Osteoblast (primary cell): ENCODE results near the gene CELSR1. TPM values are rescaled to one million over a fixed set of nuclear protein-coding genes. Genes with fewer than 3 reads are reported as not detected.

Experiments used
- DNase-seq: peaks from one replicate; pipeline ENCODE4 v3.0.0; 2011; ENCODE audit warnings: low spot score, mixed read lengths; ENCODE audit not compliant: insufficient read length; ENCODE audit errors: missing footprints
- H2AFZ ChIP-seq: 2 replicates; pipeline ENCODE4 v1.6.0; 2011; ENCODE audit warnings: mild to moderate bottlenecking, low read length
- H3K27ac ChIP-seq: 2 replicates; pipeline ENCODE4 v1.5.1; 2011; ENCODE audit warnings: mild to moderate bottlenecking, low read depth, low read length, moderate library complexity
- H3K27me3 ChIP-seq: 2 replicates; pipeline ENCODE4 v1.6.0; 2012; ENCODE audit warnings: mild to moderate bottlenecking, control low read depth, inconsistent platforms, low read length, moderate library complexity; ENCODE audit not compliant: insufficient read depth
- H3K36me3 ChIP-seq: 2 replicates; pipeline ENCODE4 v1.5.1; 2011; ENCODE audit warnings: mild to moderate bottlenecking, low read length, control low read depth, moderate library complexity; ENCODE audit not compliant: insufficient read depth
- H3K4me1 ChIP-seq: 2 replicates; pipeline ENCODE4 v1.5.1; 2011; ENCODE audit warnings: mild to moderate bottlenecking, low read length, control low read depth, moderate library complexity; ENCODE audit not compliant: insufficient read depth
- H3K4me2 ChIP-seq: 2 replicates; pipeline ENCODE4 v1.6.0; 2011; ENCODE audit warnings: mild to moderate bottlenecking, low read length; ENCODE audit not compliant: insufficient read depth
- H3K4me3 ChIP-seq: fragments of 200-600 bp; sonication (generic); 3 replicates; pipeline ENCODE4 v1.5.1; 2012; ENCODE audit warnings: mild to moderate bottlenecking, low read length, inconsistent platforms; ENCODE audit not compliant: insufficient read depth
- H3K79me2 ChIP-seq: 2 replicates; pipeline ENCODE4 v1.6.0; 2012; ENCODE audit warnings: mild to moderate bottlenecking, low read length, control low read depth, inconsistent platforms; ENCODE audit not compliant: insufficient read depth
- H3K9me3 ChIP-seq: 2 replicates; pipeline ENCODE4 v1.5.1; 2011; ENCODE audit warnings: low read depth, low read length, control low read depth
- H4K20me1 ChIP-seq: 2 replicates; pipeline ENCODE4 v1.6.0; 2012; ENCODE audit warnings: mild to moderate bottlenecking, low read length, control low read depth; ENCODE audit not compliant: insufficient read depth
- CTCF ChIP-seq: IDR thresholded peaks from 2 replicates; pipeline ENCODE4 v1.5.1; 2011; ENCODE audit warnings: mild to moderate bottlenecking, low read depth, low read length, moderate library complexity; ENCODE audit errors: extremely low read depth
- total RNA-seq: library from RNA; depleted of rRNA; stranded (reverse); fragments of >200 nt; gene quantifications from 2 replicates; pipeline ENCODE4 v1.2.3, GENCODE V29; 2012

Gene CELSR1
- total RNA-seq, 1 donor = 3.6 TPM

- no peaks in the 10 kb centered on the region for H3K36me3 ChIP-seq
- TF ChIP-seq CTCF = no peak
- H3K4me1 ChIP-seq = no peaks in the 10 kb centered on the region
- no peaks in the 10 kb centered on the region for H4K20me1 ChIP-seq
- no peak overlapping the region for H2AFZ ChIP-seq
- DNase-seq = no peak
- H3K27me3 ChIP-seq = peaks cover 3% of the 10 kb centered on the region
- no peaks in the 10 kb centered on the region for H3K9me3 ChIP-seq
- H3K4me2 ChIP-seq = no peak overlapping the region
- no peak overlapping the region for H3K4me3 ChIP-seq
- no peak overlapping the region for H3K27ac ChIP-seq
- no peaks in the 10 kb centered on the region for H3K79me2 ChIP-seq
Observed at GRCh38 chr22:46437671-46438440, 99.6 kb downstream of the CELSR1 start.

GRCh38 chr22:46436595-46437175 lies 100.7 kb downstream of the CELSR1 start:
- no peak overlapping the region for H2AFZ ChIP-seq
- H3K4me1 ChIP-seq = no peaks in the 10 kb centered on the region
- no peak overlapping the region for H3K27ac ChIP-seq
- H3K9me3 ChIP-seq = no peaks in the 10 kb centered on the region
- no peak overlapping the region for H3K4me3 ChIP-seq
- no peaks in the 10 kb centered on the region for H3K36me3 ChIP-seq
- no peaks in the 10 kb centered on the region for H4K20me1 ChIP-seq
- H3K27me3 ChIP-seq = peaks cover 3% of the 10 kb centered on the region
- no peak for TF ChIP-seq CTCF
- H3K4me2 ChIP-seq = no peak overlapping the region
- no peaks in the 10 kb centered on the region for H3K79me2 ChIP-seq
- DNase-seq = no peak

GRCh38 chr22:46433318-46433717 lies 104.1 kb downstream of the CELSR1 start:
- no peak overlapping the region for H3K4me2 ChIP-seq
- H3K4me1 ChIP-seq = no peaks in the 10 kb centered on the region
- H3K4me3 ChIP-seq = no peak overlapping the region
- no peak for DNase-seq
- no peak overlapping the region for H2AFZ ChIP-seq
- no peaks in the 10 kb centered on the region for H4K20me1 ChIP-seq
- H3K36me3 ChIP-seq = no peaks in the 10 kb centered on the region
- TF ChIP-seq CTCF = no peak
- H3K27me3 ChIP-seq = peaks cover 14% of the 10 kb centered on the region
- H3K79me2 ChIP-seq = no peaks in the 10 kb centered on the region
- no peaks in the 10 kb centered on the region for H3K9me3 ChIP-seq
- no peak overlapping the region for H3K27ac ChIP-seq
